Measurements from ENCODE around the gene CTNNBIP1. TPM values are rescaled to one million over a fixed set of nuclear protein-coding genes. Genes with fewer than 3 reads are reported as not detected.

The CTNNBIP1 gene
- total RNA-seq, 1 experiment from 2014 or later, result 44.4 TPM

DNA sequence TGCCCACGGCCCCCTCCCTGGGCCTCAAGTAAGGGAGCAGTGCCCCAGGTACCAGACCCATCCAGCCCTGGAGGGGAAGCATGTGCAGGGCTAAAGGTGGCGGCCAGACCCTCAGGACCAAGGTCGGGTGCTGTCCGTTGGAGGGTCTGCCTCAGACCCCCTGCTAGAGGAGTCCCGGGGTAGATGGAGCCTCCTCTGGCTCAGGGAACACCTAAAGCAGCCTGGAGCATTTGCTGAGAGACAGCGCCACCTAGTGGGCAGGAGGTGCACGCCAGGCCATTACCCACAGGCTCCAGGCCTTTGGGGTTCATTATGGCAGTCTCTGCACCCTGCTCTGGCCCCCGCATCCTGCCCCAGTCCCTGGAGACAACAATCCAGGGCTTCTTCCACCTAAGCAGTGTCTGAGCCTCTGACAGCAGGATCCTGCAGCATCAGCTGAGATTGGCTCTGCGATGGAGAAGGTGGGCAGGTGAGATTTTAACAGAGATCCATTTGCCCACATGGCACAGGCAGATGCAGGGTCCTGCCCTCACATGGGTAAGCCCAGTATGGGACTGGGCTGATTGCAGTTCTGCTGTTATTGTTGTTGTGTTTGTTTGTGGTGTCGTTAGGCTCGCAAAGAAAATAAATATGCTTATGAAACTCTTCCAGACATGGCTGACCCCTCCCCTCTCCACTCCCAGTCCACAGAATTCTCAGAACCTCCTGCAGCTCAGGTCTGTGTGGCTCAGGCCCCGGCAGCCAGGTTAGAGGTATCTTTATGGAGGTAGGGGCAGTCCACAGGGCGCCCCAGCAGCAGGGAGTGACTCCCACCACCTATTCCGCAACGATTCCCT is 42.4 kb downstream of the CTNNBIP1 start:
- Histone ChIP-seq H3K23me2 (ENCODE audit: insufficient read length, low read depth, low read length, poor library complexity, severe bottlenecking) (no peaks in the 10 kb centered on the region), H3K4me2 (ENCODE audit: insufficient read depth, insufficient read length, low read length) (no peak overlapping the region), H3K56ac (ENCODE audit: insufficient read length, low read depth, low read length) (no peak overlapping the region), H2BK12ac (ENCODE audit: insufficient read length, low read depth, low read length) (no peak overlapping the region), H4K8ac (replicated peaks; ENCODE audit: insufficient read length, low read depth, low read length) (no peak overlapping the region), H3K9me3 (ENCODE audit: control insufficient read depth, low read depth, low read length) (no peaks in the 10 kb centered on the region), H3K79me2 (ENCODE audit: insufficient read depth, low read length) (no peaks in the 10 kb centered on the region), H3K4ac (ENCODE audit: low read depth, low read length) (no peak overlapping the region), H3K14ac (ENCODE audit: insufficient read depth, low read length) (no peak overlapping the region), H2BK20ac (ENCODE audit: low read depth, low read length, poor library complexity, severe bottlenecking) (no peak overlapping the region), H4K5ac (ENCODE audit: insufficient read length, low read depth, low read length) (no peak overlapping the region), H2BK5ac (ENCODE audit: insufficient read length, low read length) (no peak overlapping the region), H3K9ac (ENCODE audit: extremely low read depth, insufficient read length, low read length) (no peak overlapping the region), H3K23ac (ENCODE audit: insufficient read length, low read depth, low read length) (no peak overlapping the region), H4K20me1 (ENCODE audit: control insufficient read depth, insufficient read depth, insufficient read length) (no peaks in the 10 kb centered on the region), H3K27me3 (ENCODE audit: insufficient read depth, low read length) (no peaks in the 10 kb centered on the region), H4K91ac (ENCODE audit: insufficient read length, low read depth, low read length) (no peak overlapping the region), H3K4me1 (ENCODE audit: insufficient read depth, low read length) (no peaks in the 10 kb centered on the region), H3K18ac (ENCODE audit: insufficient read length, low read depth, low read length) (no peak overlapping the region), H3K27ac (ENCODE audit: insufficient read length, low read depth, low read length) (no peak overlapping the region), H2AFZ (ENCODE audit: low read length) (no peak overlapping the region), H2AK5ac (ENCODE audit: insufficient read length, low read length) (no peak overlapping the region), H3T11ph (ENCODE audit: low read length) (no peak overlapping the region), H2BK15ac (ENCODE audit: low read depth, low read length) (no peak overlapping the region), H2BK120ac (ENCODE audit: low read depth, low read length, poor library complexity, severe bottlenecking) (no peak overlapping the region), H3K79me1 (ENCODE audit: insufficient read depth, low read depth, low read length, poor library complexity, severe bottlenecking) (no peaks in the 10 kb centered on the region)
- DNase-seq, result peak; percentile 82
- Mint-ChIP-seq H3K36me3 (ENCODE audit: insufficient read depth in 1 of 3, low read depth in 3 of 3) (peaks cover 0 to 8% (median 0%) of the 10 kb centered on the region in 3 experiments; a peak in 3 of 7 replicates), H3K27me3 (ENCODE audit: low read depth) (no peaks in the 10 kb centered on the region), H3K27ac (no peak overlapping the region; a peak in 1 of 7 replicates), H3K4me3 (no peak overlapping the region), H3K4me1 (peaks cover 2 to 13% of the 10 kb centered on the region in 2 experiments; a peak in 3 of 4 replicates), H3K9me3 (no peaks in the 10 kb centered on the region)
- no CpG with 5 or more reads among the region's 15 CpGs for WGBS (ENCODE audit: extremely low coverage, insufficient read length, low lambda C conversion rate)
- TF ChIP-seq, protein P1, sequence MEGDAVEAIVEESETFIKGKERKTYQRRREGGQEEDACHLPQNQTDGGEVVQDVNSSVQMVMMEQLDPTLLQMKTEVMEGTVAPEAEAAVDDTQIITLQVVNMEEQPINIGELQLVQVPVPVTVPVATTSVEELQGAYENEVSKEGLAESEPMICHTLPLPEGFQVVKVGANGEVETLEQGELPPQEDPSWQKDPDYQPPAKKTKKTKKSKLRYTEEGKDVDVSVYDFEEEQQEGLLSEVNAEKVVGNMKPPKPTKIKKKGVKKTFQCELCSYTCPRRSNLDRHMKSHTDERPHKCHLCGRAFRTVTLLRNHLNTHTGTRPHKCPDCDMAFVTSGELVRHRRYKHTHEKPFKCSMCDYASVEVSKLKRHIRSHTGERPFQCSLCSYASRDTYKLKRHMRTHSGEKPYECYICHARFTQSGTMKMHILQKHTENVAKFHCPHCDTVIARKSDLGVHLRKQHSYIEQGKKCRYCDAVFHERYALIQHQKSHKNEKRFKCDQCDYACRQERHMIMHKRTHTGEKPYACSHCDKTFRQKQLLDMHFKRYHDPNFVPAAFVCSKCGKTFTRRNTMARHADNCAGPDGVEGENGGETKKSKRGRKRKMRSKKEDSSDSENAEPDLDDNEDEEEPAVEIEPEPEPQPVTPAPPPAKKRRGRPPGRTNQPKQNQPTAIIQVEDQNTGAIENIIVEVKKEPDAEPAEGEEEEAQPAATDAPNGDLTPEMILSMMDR (conservative IDR thresholded peaks at IDR 0.05), result peak; percentile 99
